Neutrophil (primary cell): Measurements from ENCODE around the gene PTGIS.
A peak's percentile ranks its signal among the peaks of the same experiment; 100 is the strongest.
"Not testable (repeated sequence)": the region's sequence is repeated elsewhere in the genome, so short reads cannot be mapped to it uniquely, and the experiment has no call there.

ENCODE experiments used
- H3K27ac ChIP-seq: fragments of 200-600 bp; sonication (generic); 2 replicates; pipeline ENCODE4 v1.5.1; 2016; ENCODE audit warnings: mild to moderate bottlenecking, moderate library complexity
- H3K27me3 ChIP-seq: fragments of 200-600 bp; sonication (generic); 2 replicates; pipeline ENCODE4 v1.6.0; 2016; ENCODE audit warnings: mild to moderate bottlenecking
- H3K36me3 ChIP-seq: fragments of 200-600 bp; sonication (generic); 2 replicates; pipeline ENCODE4 v1.5.1; 2017
- H3K4me1 ChIP-seq, 2 experiments: fragments of 200-600 bp in 1 of 2; sonication (generic) in 1 of 2; 1 replicate in 1 of 2; 2 replicates in 1 of 2; pipeline versions ENCODE4 v1.5.1 to v1.6.1; 2013 to 2016; ENCODE audit warnings: low read depth in 1 of 2, low read length in 1 of 2, mild to moderate bottlenecking in 1 of 2, moderate library complexity in 1 of 2; ENCODE audit not compliant: control insufficient read depth in 1 of 2, insufficient read depth in 1 of 2
- H3K4me3 ChIP-seq, 2 experiments: fragments of 200-600 bp in 1 of 2; sonication (generic) in 1 of 2; 1 replicate in 1 of 2; 2 replicates in 1 of 2; pipeline ENCODE4 v1.5.1; 2013 to 2016; ENCODE audit warnings: low read depth in 1 of 2, low read length in 1 of 2, mild to moderate bottlenecking in 1 of 2, moderate library complexity in 1 of 2
- H3K9me3 ChIP-seq: fragments of 200-600 bp; sonication (generic); 2 replicates; pipeline ENCODE4 v1.5.1; 2016
- CTCF ChIP-seq: fragments of 200-600 bp; sonication (generic); IDR thresholded peaks from 2 replicates; pipeline ENCODE4 v1.5.1; 2016; ENCODE audit warnings: antibody characterized with exemption

The PTGIS gene

GRCh38 chr20:49612127-49612738 lies 44.3 kb upstream of the PTGIS start:
- Histone ChIP-seq H3K36me3 (no peaks in the 10 kb centered on the region), H3K27me3 (peaks cover 13% of the 10 kb centered on the region), H3K9me3 (no peaks in the 10 kb centered on the region), H3K27ac (no peak overlapping the region), H3K4me3 (no peak overlapping the region), H3K4me1 (peaks cover 23 to 37% of the 10 kb centered on the region in 2 experiments)
- TF ChIP-seq CTCF = no peak

GRCh38 chr20:49611539-49612126 lies 43.7 kb upstream of the PTGIS start:
- Histone ChIP-seq H3K27me3 (peaks cover 15% of the 10 kb centered on the region), H3K4me3 (peak overlapping the region; percentile 53 to 61), H3K27ac (peak overlapping the region; percentile 52), H3K4me1 (peaks cover 23 to 36% of the 10 kb centered on the region in 2 experiments)
- not testable (repeated sequence) for H3K9me3 ChIP-seq, H3K36me3 ChIP-seq

- Histone ChIP-seq H3K4me3 (peak overlapping the region; percentile 53 to 61), H3K4me1 (peaks cover 17 to 29% of the 10 kb centered on the region in 2 experiments), H3K9me3 (no peaks in the 10 kb centered on the region), H3K27ac (peak overlapping the region; percentile 52), H3K36me3 (no peaks in the 10 kb centered on the region), H3K27me3 (peaks cover 15% of the 10 kb centered on the region)
- peak; percentile 99 for TF ChIP-seq CTCF
These were observed 43.0 kb upstream of the PTGIS start for GRCh38 chr20:49610691-49611538.

- Histone ChIP-seq H3K27ac (no peak overlapping the region), H3K4me3 (peak overlapping the region in 1 of 2 experiments; percentile 23), H3K4me1 (peaks cover 15 to 23% of the 10 kb centered on the region in 2 experiments), H3K27me3 (peaks cover 15% of the 10 kb centered on the region), H3K36me3 (no peaks in the 10 kb centered on the region), H3K9me3 (no peaks in the 10 kb centered on the region)
- peak; percentile 92 for TF ChIP-seq CTCF
These were observed 41.1 kb upstream of the PTGIS start for GRCh38 chr20:49608752-49609670.

GRCh38 chr20:49607568-49607967 lies 39.6 kb upstream of the PTGIS start:
- Histone ChIP-seq H3K9me3 (no peaks in the 10 kb centered on the region), H3K4me3 (no peak overlapping the region), H3K36me3 (no peaks in the 10 kb centered on the region), H3K27me3 (peaks cover 15% of the 10 kb centered on the region), H3K27ac (no peak overlapping the region), H3K4me1 (peaks cover 15 to 23% of the 10 kb centered on the region in 2 experiments)
- no peak for TF ChIP-seq CTCF
